GM04503 (cell line): ENCODE measurements around the gene AGBL4.

ENCODE experiments used
- DNase-seq: peaks from one replicate; pipeline ENCODE4 v3.0.0-alpha.2; 2012; ENCODE audit warnings: low read depth

Gene AGBL4

DNA sequence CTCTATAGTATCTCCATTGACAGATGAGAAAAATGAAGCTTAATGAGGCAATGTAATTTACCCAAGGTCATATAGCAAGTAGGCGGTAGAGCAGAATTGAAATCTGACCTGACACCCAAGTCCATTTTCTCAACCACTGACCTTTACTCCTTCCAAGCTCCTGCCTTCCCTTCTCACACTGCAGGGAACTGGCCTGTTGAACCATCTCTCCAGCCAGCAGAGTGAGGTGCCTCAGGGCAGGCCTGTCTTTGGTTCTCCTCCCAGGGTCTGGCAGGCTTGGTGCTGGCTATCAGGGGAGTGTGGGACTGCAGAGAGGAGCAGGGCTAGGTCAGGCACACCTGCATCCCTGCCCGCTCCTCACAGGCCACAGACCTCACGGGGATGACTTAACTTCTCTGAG is 1373.9 kb downstream of the AGBL4 start:
- DNase-seq, result no peak

DNA sequence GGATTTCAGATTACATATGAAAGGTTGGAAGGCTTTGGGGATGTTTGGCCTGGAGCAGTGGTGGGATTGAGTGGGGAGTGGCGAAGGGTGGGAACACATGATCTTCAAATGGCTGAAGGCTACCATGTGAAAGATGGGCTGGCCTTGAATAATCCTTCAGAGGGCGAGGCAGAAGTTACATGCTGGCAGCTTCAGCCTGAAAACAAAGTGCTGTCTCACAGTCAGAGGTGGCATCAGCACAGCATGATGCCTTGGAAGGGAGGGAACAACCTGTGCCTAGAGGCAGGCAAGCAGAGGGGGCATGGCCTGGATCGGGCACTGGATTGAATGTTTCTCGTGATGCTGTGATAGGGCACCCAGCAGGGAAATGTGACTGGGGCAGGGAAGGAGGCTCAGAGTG is 1377.9 kb downstream of the AGBL4 start:
- DNase-seq, result no peak

- no peak for DNase-seq
Observed at GRCh38 chr1:48644905-48645605, 1378.7 kb downstream of the AGBL4 start.

DNA sequence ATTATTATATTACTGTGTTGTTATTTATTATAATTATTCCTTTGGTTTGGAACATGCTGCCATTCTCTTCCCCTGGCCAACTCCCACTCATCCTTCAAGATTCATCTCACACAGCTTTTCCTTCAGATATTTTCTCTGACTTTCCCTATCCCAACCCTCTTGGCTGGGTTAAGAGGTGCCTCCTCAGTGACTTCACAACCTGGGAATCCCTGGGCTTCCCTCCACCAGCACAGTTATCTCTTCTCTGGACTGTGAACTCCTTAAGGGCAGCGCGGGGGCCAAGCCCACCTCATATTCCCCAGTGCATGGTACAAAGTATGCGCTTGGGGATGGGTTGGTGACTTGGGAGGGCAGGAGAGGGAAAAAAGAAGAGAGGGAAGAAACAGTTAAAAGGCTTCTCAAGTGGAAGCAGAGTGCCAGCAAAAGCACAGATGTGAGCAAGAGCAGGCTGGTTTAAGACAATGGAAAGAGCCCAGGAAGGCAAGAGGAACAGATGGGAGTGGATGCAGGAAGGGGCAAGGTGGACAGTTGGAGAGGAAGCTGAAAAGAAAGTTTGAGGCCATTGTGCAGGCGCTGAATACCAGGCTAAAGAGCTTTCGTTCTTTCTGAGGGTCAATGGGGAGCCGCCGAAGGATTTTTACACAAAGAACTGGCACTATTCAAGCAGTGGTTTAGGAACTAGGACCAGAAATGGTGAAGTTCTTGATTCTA is 1379.4 kb downstream of the AGBL4 start:
- no peak for DNase-seq

DNA sequence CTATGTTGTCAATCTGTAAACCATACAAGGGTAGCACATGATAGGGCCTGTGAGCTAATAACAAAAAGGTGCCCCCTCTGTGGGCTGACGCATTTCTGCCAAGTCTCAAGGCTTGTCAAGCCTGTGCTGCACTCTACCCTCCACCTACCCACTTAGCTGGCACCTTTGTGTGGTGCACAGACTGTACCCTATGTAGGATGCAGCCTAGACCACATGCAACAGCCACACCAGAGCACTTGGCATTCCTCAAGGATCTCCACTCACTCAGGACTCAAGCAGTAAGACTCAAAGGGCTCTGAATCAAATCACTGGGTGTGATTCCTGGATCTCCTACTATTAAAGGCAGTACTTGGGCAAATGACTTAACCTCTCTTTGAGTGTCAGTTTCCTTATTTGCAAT is 1380.6 kb downstream of the AGBL4 start:
- DNase-seq, result no peak

DNA sequence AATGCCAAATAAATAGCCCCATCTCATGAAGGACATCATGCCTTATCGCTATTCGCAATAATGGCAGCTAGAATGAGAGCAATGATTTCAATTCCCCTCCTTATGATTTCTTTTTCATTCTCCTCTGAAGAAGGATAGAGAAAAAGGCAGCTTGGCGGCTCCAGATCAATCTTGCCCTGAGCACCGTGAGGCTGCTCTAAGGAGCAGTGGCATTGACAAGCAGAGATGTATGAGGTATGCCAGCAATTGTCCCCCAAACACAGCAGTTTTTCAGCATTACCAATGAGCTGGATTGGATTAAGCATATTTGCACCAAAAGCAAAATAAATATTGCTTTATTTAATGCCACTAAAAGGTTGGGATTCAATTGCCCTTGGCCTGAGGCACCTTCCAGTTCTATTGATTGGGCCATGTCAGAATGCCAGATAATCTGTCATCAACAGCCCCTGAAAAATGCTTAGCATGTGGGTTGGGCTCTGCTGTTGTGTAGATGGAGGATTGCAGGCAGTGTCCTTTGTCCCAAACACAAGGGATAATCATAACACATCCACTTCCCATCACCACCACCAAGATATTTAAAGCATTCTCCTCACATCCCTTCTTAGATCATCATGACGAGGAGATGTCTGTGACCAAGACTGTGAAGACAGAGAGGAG is 1382.8 kb downstream of the AGBL4 start:
- no peak for DNase-seq

DNA sequence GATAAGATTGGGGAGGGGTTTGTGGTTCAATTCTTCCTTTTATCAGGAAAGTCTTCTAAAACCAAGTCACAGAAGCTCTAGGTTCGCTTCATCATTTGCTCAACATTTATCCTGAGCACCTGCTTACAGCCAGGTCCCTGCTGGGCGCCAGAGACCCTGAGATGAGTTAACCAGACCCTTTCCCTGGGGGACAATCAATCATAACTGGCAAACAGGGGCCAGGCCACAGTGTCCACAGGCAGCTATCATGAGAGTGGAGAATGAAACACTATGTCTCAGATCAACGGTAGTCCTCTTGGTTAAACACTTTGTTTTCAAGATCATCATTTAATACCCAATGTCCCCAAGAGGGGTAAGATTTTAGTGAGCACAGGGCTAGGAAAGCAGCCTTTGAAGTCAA is 1393.9 kb downstream of the AGBL4 start:
- DNase-seq, result no peak

GRCh38 chr1:48627486-48627885 is 1396.3 kb downstream of the AGBL4 start:
- DNase-seq, result no peak

GRCh38 chr1:48619539-48619938 is 1404.2 kb downstream of the AGBL4 start:
- DNase-seq, result no peak

DNA sequence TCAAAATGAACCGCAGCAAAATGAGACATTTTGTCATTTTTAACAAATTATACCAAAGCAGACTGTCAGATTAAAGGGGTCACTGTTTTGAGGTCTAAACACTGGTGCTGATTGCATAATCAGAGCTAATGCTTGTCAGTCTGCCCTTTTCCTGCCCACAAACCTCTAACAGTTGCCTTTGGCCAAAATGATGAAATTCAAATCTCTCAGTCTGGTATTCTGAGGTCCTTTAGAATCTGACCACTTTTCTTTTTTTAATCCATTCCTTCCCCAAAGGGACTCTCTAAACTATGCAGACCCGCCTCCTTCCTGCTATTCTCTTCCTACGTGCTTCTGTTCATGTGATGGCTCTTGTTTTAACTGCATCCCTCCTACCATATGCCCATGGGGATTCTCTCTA is 1406.5 kb downstream of the AGBL4 start:
- peak; percentile 9 for DNase-seq

DNA sequence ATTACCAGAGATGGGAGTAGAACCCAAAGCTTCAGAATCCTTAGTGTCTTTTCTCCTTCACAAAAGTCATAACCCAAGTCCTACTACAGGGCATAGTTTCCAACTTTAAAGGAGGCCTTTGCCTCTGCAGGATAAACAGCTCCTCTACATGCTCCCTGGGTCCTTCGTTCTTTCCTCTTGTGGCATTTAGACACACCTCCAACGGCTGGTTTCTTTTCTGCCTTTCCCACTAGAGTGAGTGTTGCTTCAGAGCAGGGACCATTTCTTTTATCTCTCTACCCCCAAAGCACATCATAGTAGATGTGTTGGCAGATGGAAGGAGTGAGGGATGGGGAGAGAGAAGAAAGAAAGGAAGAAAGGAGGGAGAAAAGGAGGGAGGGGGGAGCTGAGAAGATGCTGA is 1407.0 kb downstream of the AGBL4 start:
- DNase-seq, result no peak

DNA sequence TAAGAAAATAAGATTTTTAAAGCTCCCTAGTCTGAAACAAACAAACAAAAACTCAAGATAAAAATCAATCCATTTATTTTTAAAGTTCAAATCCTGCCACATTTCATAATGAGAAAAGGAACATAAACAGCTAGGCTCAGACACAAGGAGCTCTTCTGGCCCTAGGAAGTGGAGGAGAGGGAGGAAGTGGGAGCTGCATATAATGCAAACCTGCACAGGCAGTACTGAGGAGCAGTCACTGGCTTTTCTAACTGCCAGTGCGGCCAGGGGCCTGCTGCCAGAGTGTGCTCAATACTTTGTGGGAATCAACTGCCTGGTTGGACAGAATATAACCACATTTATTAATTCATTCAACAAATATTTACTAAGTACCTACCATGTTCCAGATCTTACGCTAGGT is 1411.9 kb downstream of the AGBL4 start:
- no peak for DNase-seq

DNA sequence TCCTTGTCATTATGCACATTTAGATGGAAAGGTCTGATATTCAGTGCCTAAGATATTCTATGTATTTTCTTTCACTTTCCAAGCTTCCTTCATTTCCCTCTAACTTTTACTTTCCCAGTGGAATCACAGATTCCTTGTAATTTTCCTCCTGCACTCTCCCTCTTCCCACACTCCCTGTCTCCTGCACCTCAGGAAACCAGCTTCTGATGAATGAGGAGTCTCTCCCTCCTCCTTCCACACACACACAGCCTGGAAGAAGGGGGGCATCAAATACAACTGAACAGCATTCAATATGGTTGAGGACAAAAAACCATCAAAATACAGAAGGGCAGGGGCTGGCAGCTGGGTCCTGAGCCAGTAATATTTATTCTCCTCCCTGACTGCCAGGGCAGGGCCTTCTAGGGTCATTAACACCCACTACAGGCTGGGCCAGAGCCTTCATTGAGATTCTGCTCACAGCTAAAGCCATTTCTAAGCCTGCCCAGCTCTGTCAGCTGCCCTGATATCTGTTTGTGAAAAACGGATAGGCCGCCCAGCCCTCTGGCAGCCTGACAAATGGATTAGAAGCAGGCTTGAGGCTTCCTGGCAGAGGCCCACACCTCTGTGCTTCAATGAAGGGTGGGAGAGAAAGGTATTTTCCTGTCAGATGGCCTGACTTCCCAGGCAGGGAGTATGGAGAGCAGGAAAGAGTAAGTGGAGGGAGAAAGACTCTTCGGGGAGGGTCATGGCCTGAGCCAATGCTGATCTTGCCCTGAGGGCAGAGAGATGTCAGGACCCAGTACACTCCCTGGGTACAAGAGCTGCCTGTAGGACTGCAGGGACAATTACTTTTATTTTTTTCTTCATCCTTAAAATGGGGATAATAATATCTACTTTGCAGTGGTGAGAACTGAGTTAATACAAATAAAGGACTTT is 1412.9 kb downstream of the AGBL4 start:
- DNase-seq, result no peak

- no peak for DNase-seq
Observed at GRCh38 chr1:48608882-48609281, 1414.9 kb downstream of the AGBL4 start.

DNA sequence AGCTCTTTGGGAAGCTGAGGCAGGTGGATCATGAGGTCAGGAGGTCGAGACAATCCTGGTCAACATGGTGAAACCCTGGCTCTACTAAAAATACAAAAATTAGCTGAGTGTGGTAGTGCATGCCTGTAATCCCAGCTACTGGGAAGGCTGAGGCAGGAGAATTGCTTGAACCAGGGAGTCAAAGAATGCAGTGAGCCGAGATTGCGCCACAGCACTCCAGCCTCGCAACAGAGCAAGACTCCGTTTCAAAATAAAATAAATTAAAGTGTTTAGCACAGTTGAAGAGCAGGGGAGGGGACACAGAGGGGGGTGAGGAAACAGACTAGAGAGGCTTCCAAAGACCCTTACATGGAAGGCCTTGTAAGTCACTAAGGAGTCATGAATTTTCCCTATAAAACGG is 1420.5 kb downstream of the AGBL4 start:
- no peak for DNase-seq

DNA sequence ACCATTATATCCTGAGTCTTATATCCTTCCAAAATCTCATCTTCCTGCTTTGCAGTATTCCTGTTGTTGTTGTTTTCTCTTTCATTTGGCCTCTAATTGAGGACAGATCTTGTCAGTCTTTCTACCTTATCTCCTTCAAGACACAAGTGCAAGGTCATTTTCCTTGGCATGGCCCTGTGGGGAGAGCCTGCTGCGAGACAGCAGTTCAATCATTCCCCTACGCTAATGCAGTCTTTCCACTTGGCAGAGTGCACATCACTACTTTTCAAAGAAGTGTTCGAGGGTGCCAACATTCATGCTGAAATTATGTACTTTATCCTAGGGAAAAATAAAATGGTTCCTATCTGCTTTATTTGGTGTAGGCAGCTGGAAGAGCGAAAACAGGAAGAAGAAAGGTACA is 1421.4 kb downstream of the AGBL4 start:
- no peak for DNase-seq

GRCh38 chr1:48600182-48600581 is 1423.6 kb downstream of the AGBL4 start:
- DNase-seq, result no peak

- DNase-seq, result no peak
Observed at GRCh38 chr1:48597663-48598062, 1426.1 kb downstream of the AGBL4 start.

- no peak for DNase-seq
Observed at GRCh38 chr1:48596046-48596445, 1427.7 kb downstream of the AGBL4 start.

GRCh38 chr1:48595613-48596012 is 1428.1 kb downstream of the AGBL4 start:
- no peak for DNase-seq

GRCh38 chr1:48592330-48592729 is 1431.4 kb downstream of the AGBL4 start:
- DNase-seq, result no peak

GRCh38 chr1:48591181-48591580 is 1432.6 kb downstream of the AGBL4 start:
- DNase-seq, result no peak
